OCI-LY7 (cell line): ENCODE measurements around the gene SULF2. TPM values are rescaled to one million over a fixed set of nuclear protein-coding genes. Genes with fewer than 3 reads are reported as not detected.

ENCODE experiments used
- BruUV-seq: library from RNA; stranded (reverse); fragments of 400-500 nt; replicated peaks from 2 replicates; lab custom pipeline; 2021; lab: Mats Ljungman, UMichigan
- CTCF ChIA-PET: fragments of 300-600 bp; sonication (Branson Sonifier 250); formaldehyde crosslinking; loops from one replicate; lab custom pipeline; 2022; ENCODE audit warnings: antibody characterized with exemption; ENCODE audit not compliant: unreplicated experiment; lab: Charles Lee
- POLR2A ChIA-PET: fragments of 300-600 bp; sonication (Branson Sonifier 250); formaldehyde crosslinking; loops from one replicate; lab custom pipeline; 2022; ENCODE audit warnings: antibody characterized with exemption; lab: Charles Lee
- DNase-seq: peaks from one replicate; pipeline ENCODE4 v3.0.0-alpha.2; 2015; ENCODE audit warnings: low spot score
- H2AFZ ChIP-seq: fragments of 200-600 bp; sonication (generic), shearing (Covaris generic); 2 replicates; pipeline ENCODE4 v1.6.1; 2014; ENCODE audit warnings: mild to moderate bottlenecking, antibody characterized with exemption, low read length, moderate library complexity
- H3K27ac ChIP-seq: fragments of 200-600 bp; sonication (generic); 2 replicates; pipeline ENCODE4 v1.5.1; 2014; ENCODE audit warnings: mixed run types, low read depth, mild to moderate bottlenecking, moderate library complexity, low read length, inconsistent platforms; ENCODE audit not compliant: poor library complexity, severe bottlenecking
- H3K36me3 ChIP-seq: fragments of 200-600 bp; sonication (generic); 2 replicates; pipeline ENCODE4 v1.6.1; 2014; ENCODE audit warnings: mild to moderate bottlenecking, antibody characterized with exemption, low read length, moderate library complexity, mixed read lengths; ENCODE audit not compliant: insufficient read depth
- H3K4me1 ChIP-seq: fragments of 200-600 bp; sonication (generic); 2 replicates; pipeline ENCODE4 v1.5.1; 2014; ENCODE audit warnings: mild to moderate bottlenecking, low read length; ENCODE audit not compliant: insufficient read depth, poor library complexity, severe bottlenecking
- H3K4me2 ChIP-seq: fragments of 200-600 bp; sonication (generic); 2 replicates; pipeline ENCODE4 v1.6.1; 2014; ENCODE audit warnings: mild to moderate bottlenecking, low read length
- H3K4me3 ChIP-seq: fragments of 200-600 bp; sonication (generic); 2 replicates; pipeline ENCODE4 v1.5.1; 2014; ENCODE audit warnings: mild to moderate bottlenecking, low read depth, low read length; ENCODE audit not compliant: poor library complexity, severe bottlenecking
- H3K79me2 ChIP-seq: fragments of 200-600 bp; sonication (generic); 2 replicates; pipeline ENCODE4 v1.6.1; 2016; ENCODE audit warnings: low read depth, mild to moderate bottlenecking, low read length, moderate library complexity, mixed read lengths; ENCODE audit not compliant: insufficient read depth
- H3K9me2 ChIP-seq: fragments of 200-600 bp; sonication (generic); 2 replicates; pipeline ENCODE4 v1.6.1; 2016; ENCODE audit warnings: mild to moderate bottlenecking, low read length, mixed read lengths; ENCODE audit not compliant: insufficient read depth
- H3K9me3 ChIP-seq: fragments of 200-600 bp; sonication (generic); 2 replicates; pipeline ENCODE4 v1.6.1; 2014; ENCODE audit warnings: mild to moderate bottlenecking, mixed run types, low read length, mixed read lengths
- H4K20me1 ChIP-seq: fragments of 200-600 bp; sonication (generic); 2 replicates; pipeline ENCODE4 v1.6.1; 2014; ENCODE audit warnings: mild to moderate bottlenecking, antibody characterized with exemption, low read length, moderate library complexity, mixed read lengths; ENCODE audit not compliant: insufficient read depth
- CTCF ChIP-seq: fragments of 200-600 bp; sonication (generic); conservative IDR thresholded peaks from 2 replicates; pipeline ENCODE4 v1.5.1; 2014; ENCODE audit warnings: mild to moderate bottlenecking, antibody characterized with exemption, low read length, moderate library complexity, mixed read lengths
- EZH2phosphoT487 ChIP-seq: fragments of 200-600 bp; sonication (generic); IDR thresholded peaks from 2 replicates; pipeline ENCODE4 v1.6.1; 2018; ENCODE audit warnings: low read depth, borderline replicate concordance, mild to moderate bottlenecking, mixed run types, antibody characterized with exemption, low read length, moderate library complexity, mixed read lengths
- intact Hi-C: fragments of 100-400 bp; cut with micrococcal nuclease; formaldehyde crosslinking; loops from one replicate; pipeline ENCODE4 v1.10.0; 2022; ENCODE audit not compliant: unreplicated experiment
- total RNA-seq, 2 experiments: library from RNA; depleted of rRNA in 1 of 2; stranded (reverse); fragments of >200 nt in 1 of 2; shearing (Covaris generic) in 1 of 2; gene quantifications; 2 replicates each; pipeline ENCODE4 v1.2.3, GENCODE V29; 2014 to 2022

The SULF2 gene
- total RNA-seq, 2 experiments from 2014 or later = 0.03 to 0.51 TPM

- Histone ChIP-seq H2AFZ (no peak overlapping the region), H3K4me3 (no peak overlapping the region), H3K36me3 (no peaks in the 10 kb centered on the region), H3K4me2 (no peak overlapping the region), H4K20me1 (no peaks in the 10 kb centered on the region), H3K27ac (no peak overlapping the region), H3K9me3 (no peaks in the 10 kb centered on the region), H3K4me1 (no peaks in the 10 kb centered on the region), H3K79me2 (no peaks in the 10 kb centered on the region), H3K9me2 (no peaks in the 10 kb centered on the region)
- intact Hi-C loops = no loop called here
- no peak for DNase-seq
- no TSS peak for BruUV-seq
- TF ChIP-seq EZH2phosphoT487 (no peak), CTCF (no peak)
- ChIA-PET CTCF (no interaction called here), POLR2A (interaction anchor here (0.6 kb wide), 1 partner anchor 109 kb away, joined by 3 read pairs; no protein-coding TSS in a partner anchor)
Measured at GRCh38 chr20:47674145-47674544, 111.1 kb downstream of the SULF2 start.

- H3K9me3 ChIP-seq = no peaks in the 10 kb centered on the region
- H3K36me3 ChIP-seq = no peaks in the 10 kb centered on the region
- no peak for TF ChIP-seq EZH2phosphoT487
- no peak for TF ChIP-seq CTCF
- no peaks in the 10 kb centered on the region for H4K20me1 ChIP-seq
- no peak overlapping the region for H2AFZ ChIP-seq
- POLR2A ChIA-PET = no interaction called here
- H3K27ac ChIP-seq = no peak overlapping the region
- no peaks in the 10 kb centered on the region for H3K9me2 ChIP-seq
- DNase-seq = no peak
- no peak overlapping the region for H3K4me3 ChIP-seq
- no peak overlapping the region for H3K4me2 ChIP-seq
- intact Hi-C loops = no loop called here
- no peaks in the 10 kb centered on the region for H3K4me1 ChIP-seq
- BruUV-seq = no TSS peak
- CTCF ChIA-PET = no interaction called here
- no peaks in the 10 kb centered on the region for H3K79me2 ChIP-seq
Measured at GRCh38 chr20:47673671-47673955, 111.7 kb downstream of the SULF2 start.

GRCh38 chr20:47672886-47673670 is 112.2 kb downstream of the SULF2 start:
- Histone ChIP-seq H3K36me3 (no peaks in the 10 kb centered on the region), H2AFZ (no peak overlapping the region), H3K4me1 (no peaks in the 10 kb centered on the region), H3K79me2 (no peaks in the 10 kb centered on the region), H3K9me3 (no peaks in the 10 kb centered on the region), H3K9me2 (no peaks in the 10 kb centered on the region), H4K20me1 (no peaks in the 10 kb centered on the region), H3K4me3 (no peak overlapping the region), H3K4me2 (no peak overlapping the region), H3K27ac (no peak overlapping the region)
- no TSS peak for BruUV-seq
- intact Hi-C loops = no loop called here
- no peak for TF ChIP-seq EZH2phosphoT487
- no peak for TF ChIP-seq CTCF
- ChIA-PET CTCF (no interaction called here), POLR2A (no interaction called here)
- DNase-seq = no peak
